Measurements from ENCODE around the gene PBX3.

Gene PBX3

GRCh38 chr9:125810161-125810560, 63.0 kb downstream of the PBX3 start:
- peaks cover 0 to 3% of the 10 kb centered on the region in 2 donors for H3K36me3 ChIP-seq (replicated peaks in 1 of 2; ENCODE audit: control insufficient read depth in 2 of 2, insufficient read depth in 2 of 2, low read length in 2 of 2)
- no peak overlapping the region for H2BK12ac ChIP-seq (ENCODE audit: low read length)
- H3K4me1 ChIP-seq (ENCODE audit: control insufficient read depth in 2 of 2, insufficient read depth in 1 of 2, low read depth in 1 of 2, low read length in 2 of 2) = peaks cover 0 to under 1% of the 10 kb centered on the region in 2 donors
- H2BK120ac ChIP-seq (ENCODE audit: low read depth, low read length) = no peak overlapping the region
- no peaks in the 10 kb centered on the region for H3K27me3 ChIP-seq (ENCODE audit: control insufficient read depth in 3 of 3, insufficient read depth in 3 of 3, low read depth in 1 of 3, low read length in 3 of 3)
- no peaks in the 10 kb centered on the region for H3K9me3 ChIP-seq (replicated peaks in 1 of 2; ENCODE audit: control insufficient read depth in 2 of 2, insufficient read depth in 1 of 2, low read depth in 1 of 2, low read length in 2 of 2)
- H3K4me2 ChIP-seq (ENCODE audit: insufficient read depth, low read length, poor library complexity, severe bottlenecking) = no peak overlapping the region
- H3K4me3 ChIP-seq (ENCODE audit: low read length in 2 of 2) = no peak overlapping the region
- H3K9ac ChIP-seq (ENCODE audit: low read depth, low read length, poor library complexity) = no peak overlapping the region
- H3K79me1 ChIP-seq (ENCODE audit: low read depth, low read length) = no peaks in the 10 kb centered on the region
- no peak overlapping the region for H4K91ac ChIP-seq (ENCODE audit: low read depth, low read length, poor library complexity)
- no peak overlapping the region for H2BK5ac ChIP-seq (ENCODE audit: low read length)
- no peak overlapping the region for H4K8ac ChIP-seq (ENCODE audit: low read depth, low read length)
- H3K27ac ChIP-seq (replicated peaks; ENCODE audit: low read length) = no peak overlapping the region
- no peak overlapping the region for H2AK5ac ChIP-seq (ENCODE audit: low read depth, low read length)
- no peak overlapping the region for H3K23ac ChIP-seq (ENCODE audit: low read depth, low read length, poor library complexity)
- no peak overlapping the region for H2BK15ac ChIP-seq (ENCODE audit: low read length)
- no peak overlapping the region for H3K4ac ChIP-seq (ENCODE audit: low read length)
- no peak for DNase-seq (ENCODE audit: low spot score)
- no peak overlapping the region for H2AFZ ChIP-seq (ENCODE audit: low read length)
- H3K18ac ChIP-seq (ENCODE audit: low read length) = no peak overlapping the region
- no peak overlapping the region for H3K14ac ChIP-seq (ENCODE audit: low read length)

GRCh38 chr9:125811002-125811401, 63.8 kb downstream of the PBX3 start:
- Histone ChIP-seq H3K14ac (ENCODE audit: low read length) (no peak overlapping the region), H2BK12ac (ENCODE audit: low read length) (no peak overlapping the region), H2BK15ac (ENCODE audit: low read length) (no peak overlapping the region), H3K27ac (replicated peaks; ENCODE audit: low read length) (no peak overlapping the region), H2AK5ac (ENCODE audit: low read depth, low read length) (no peak overlapping the region), H3K36me3 (replicated peaks in 1 of 2; ENCODE audit: control insufficient read depth in 2 of 2, insufficient read depth in 2 of 2, low read length in 2 of 2) (peaks cover 0 to 3% of the 10 kb centered on the region in 2 donors), H2AFZ (ENCODE audit: low read length) (no peak overlapping the region), H3K4me2 (ENCODE audit: insufficient read depth, low read length, poor library complexity, severe bottlenecking) (no peak overlapping the region), H3K9me3 (replicated peaks in 1 of 2; ENCODE audit: control insufficient read depth in 2 of 2, insufficient read depth in 1 of 2, low read depth in 1 of 2, low read length in 2 of 2) (no peaks in the 10 kb centered on the region), H2BK120ac (ENCODE audit: low read depth, low read length) (no peak overlapping the region), H3K9ac (ENCODE audit: low read depth, low read length, poor library complexity) (no peak overlapping the region), H4K91ac (ENCODE audit: low read depth, low read length, poor library complexity) (no peak overlapping the region), H3K4me1 (ENCODE audit: control insufficient read depth in 2 of 2, insufficient read depth in 1 of 2, low read depth in 1 of 2, low read length in 2 of 2) (no peaks in the 10 kb centered on the region), H3K79me1 (ENCODE audit: low read depth, low read length) (no peaks in the 10 kb centered on the region), H3K18ac (ENCODE audit: low read length) (no peak overlapping the region), H3K23ac (ENCODE audit: low read depth, low read length, poor library complexity) (no peak overlapping the region), H2BK5ac (ENCODE audit: low read length) (no peak overlapping the region), H3K4ac (ENCODE audit: low read length) (no peak overlapping the region), H3K4me3 (ENCODE audit: low read length in 2 of 2) (no peak overlapping the region), H4K8ac (ENCODE audit: low read depth, low read length) (no peak overlapping the region), H3K27me3 (ENCODE audit: control insufficient read depth in 3 of 3, insufficient read depth in 3 of 3, low read depth in 1 of 3, low read length in 3 of 3) (no peaks in the 10 kb centered on the region)
- DNase-seq (ENCODE audit: low spot score) = no peak
- WGBS, 2 donors (ENCODE audit: extremely low coverage in 2 of 2, insufficient read length in 2 of 2, insufficient replicate concordance in 1 of 2) = no CpG with 5 or more reads among the region's 3 CpGs

DNA sequence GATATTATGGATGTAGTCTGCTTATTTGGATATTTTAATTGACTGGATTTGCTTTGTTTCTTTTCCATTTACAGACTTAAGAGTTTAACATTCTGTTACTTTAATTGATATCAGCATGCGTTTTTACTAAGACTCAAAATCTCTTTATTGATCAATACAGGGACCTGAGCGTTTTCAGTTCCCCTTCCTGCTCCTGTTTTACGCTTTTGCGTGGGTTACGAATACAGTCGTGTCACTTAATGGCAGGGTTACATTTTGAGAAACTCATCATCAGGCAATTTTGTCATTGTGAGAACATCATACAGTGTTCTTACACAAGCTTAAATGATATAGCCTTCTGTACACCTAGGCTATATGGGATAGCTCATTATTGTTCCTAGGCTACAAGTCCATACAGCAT, 65.2 kb downstream of the PBX3 start:
- Histone ChIP-seq H3K9ac (ENCODE audit: low read depth, low read length, poor library complexity) (no peak overlapping the region), H2AFZ (ENCODE audit: low read length) (no peak overlapping the region), H3K27me3 (ENCODE audit: control insufficient read depth in 3 of 3, insufficient read depth in 3 of 3, low read depth in 1 of 3, low read length in 3 of 3) (no peaks in the 10 kb centered on the region), H3K23ac (ENCODE audit: low read depth, low read length, poor library complexity) (no peak overlapping the region), H2BK15ac (ENCODE audit: low read length) (no peak overlapping the region), H3K14ac (ENCODE audit: low read length) (no peak overlapping the region), H3K4me1 (ENCODE audit: control insufficient read depth in 2 of 2, insufficient read depth in 1 of 2, low read depth in 1 of 2, low read length in 2 of 2) (no peaks in the 10 kb centered on the region), H3K18ac (ENCODE audit: low read length) (no peak overlapping the region), H3K27ac (replicated peaks; ENCODE audit: low read length) (no peak overlapping the region), H3K4me3 (ENCODE audit: low read length in 2 of 2) (no peak overlapping the region), H2BK12ac (ENCODE audit: low read length) (no peak overlapping the region), H3K9me3 (replicated peaks in 1 of 2; ENCODE audit: control insufficient read depth in 2 of 2, insufficient read depth in 1 of 2, low read depth in 1 of 2, low read length in 2 of 2) (no peaks in the 10 kb centered on the region), H2BK5ac (ENCODE audit: low read length) (no peak overlapping the region), H4K91ac (ENCODE audit: low read depth, low read length, poor library complexity) (no peak overlapping the region), H3K4me2 (ENCODE audit: insufficient read depth, low read length, poor library complexity, severe bottlenecking) (no peak overlapping the region), H3K36me3 (replicated peaks in 1 of 2; ENCODE audit: control insufficient read depth in 2 of 2, insufficient read depth in 2 of 2, low read length in 2 of 2) (peaks cover 0 to 5% of the 10 kb centered on the region in 2 donors), H3K4ac (ENCODE audit: low read length) (no peak overlapping the region), H3K79me1 (ENCODE audit: low read depth, low read length) (no peaks in the 10 kb centered on the region), H4K8ac (ENCODE audit: low read depth, low read length) (no peak overlapping the region), H2BK120ac (ENCODE audit: low read depth, low read length) (no peak overlapping the region), H2AK5ac (ENCODE audit: low read depth, low read length) (no peak overlapping the region)
- DNase-seq (ENCODE audit: low spot score) = no peak
- WGBS, 2 donors (ENCODE audit: extremely low coverage in 2 of 2, insufficient read length in 2 of 2, insufficient replicate concordance in 1 of 2) = no CpG with 5 or more reads among the region's 6 CpGs

DNA sequence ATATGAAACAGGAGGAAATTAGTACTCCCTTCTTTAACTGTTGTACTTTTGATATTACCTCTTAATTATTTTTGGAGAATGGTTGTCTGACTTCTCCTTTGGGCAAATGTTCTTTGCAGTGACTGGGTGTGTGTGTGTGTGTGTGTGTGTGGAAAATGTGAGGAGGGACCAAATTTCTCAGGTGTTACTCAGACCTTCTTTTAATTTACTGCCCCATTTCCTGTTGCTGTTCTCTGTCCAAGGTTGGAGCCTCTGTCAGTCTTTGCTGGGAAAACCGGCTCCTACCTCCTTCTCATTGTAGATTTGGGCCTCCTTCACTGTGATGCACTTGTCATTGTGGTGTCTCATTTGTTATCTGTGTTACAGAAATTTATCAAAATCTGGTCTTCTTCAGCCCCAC, 68.4 kb downstream of the PBX3 start:
- Histone ChIP-seq H3K23ac (ENCODE audit: low read depth, low read length, poor library complexity) (no peak overlapping the region), H2AFZ (ENCODE audit: low read length) (no peak overlapping the region), H3K9me3 (replicated peaks in 1 of 2; ENCODE audit: control insufficient read depth in 2 of 2, insufficient read depth in 1 of 2, low read depth in 1 of 2, low read length in 2 of 2) (no peaks in the 10 kb centered on the region), H2BK5ac (ENCODE audit: low read length) (no peak overlapping the region), H4K8ac (ENCODE audit: low read depth, low read length) (no peak overlapping the region), H3K18ac (ENCODE audit: low read length) (no peak overlapping the region), H3K4me1 (ENCODE audit: control insufficient read depth in 2 of 2, insufficient read depth in 1 of 2, low read depth in 1 of 2, low read length in 2 of 2) (no peaks in the 10 kb centered on the region), H2BK12ac (ENCODE audit: low read length) (no peak overlapping the region), H3K4me2 (ENCODE audit: insufficient read depth, low read length, poor library complexity, severe bottlenecking) (no peak overlapping the region), H3K79me1 (ENCODE audit: low read depth, low read length) (no peaks in the 10 kb centered on the region), H2AK5ac (ENCODE audit: low read depth, low read length) (no peak overlapping the region), H4K91ac (ENCODE audit: low read depth, low read length, poor library complexity) (no peak overlapping the region), H2BK120ac (ENCODE audit: low read depth, low read length) (no peak overlapping the region), H2BK15ac (ENCODE audit: low read length) (no peak overlapping the region), H3K27me3 (ENCODE audit: control insufficient read depth in 3 of 3, insufficient read depth in 3 of 3, low read depth in 1 of 3, low read length in 3 of 3) (no peaks in the 10 kb centered on the region), H3K4ac (ENCODE audit: low read length) (no peak overlapping the region), H3K14ac (ENCODE audit: low read length) (no peak overlapping the region), H3K27ac (replicated peaks; ENCODE audit: low read length) (no peak overlapping the region), H3K4me3 (ENCODE audit: low read length in 2 of 2) (no peak overlapping the region), H3K9ac (ENCODE audit: low read depth, low read length, poor library complexity) (no peak overlapping the region), H3K36me3 (replicated peaks in 1 of 2; ENCODE audit: control insufficient read depth in 2 of 2, insufficient read depth in 2 of 2, low read length in 2 of 2) (peaks cover 0 to 3% of the 10 kb centered on the region in 2 donors)
- WGBS, 2 donors (ENCODE audit: extremely low coverage in 2 of 2, insufficient read length in 2 of 2, insufficient replicate concordance in 1 of 2) = no CpG with 5 or more reads among the region's 1 CpG
- DNase-seq (ENCODE audit: low spot score) = no peak
